ENCODE measurements around the gene NEK11.

GRCh38 chr3:131025539-131025938 is 1.1 kb upstream of the NEK11 start:
- TF ChIP-seq JUN (IDR thresholded peaks at IDR 0.05; ENCODE audit: borderline replicate concordance, insufficient read depth, insufficient read length, low read depth) (no peak), CTCF (IDR thresholded peaks at IDR 0.05; ENCODE audit: extremely low read depth in 1 of 2, insufficient read depth in 1 of 2, low read depth in 1 of 2, low read length in 2 of 2) (no peak), POLR2AphosphoS5 (IDR thresholded peaks at IDR 0.05; ENCODE audit: insufficient read depth, low read depth, low read length) (no peak), FOS (IDR thresholded peaks at IDR 0.05; ENCODE audit: borderline replicate concordance, insufficient read depth, low read length) (no peak), EZH2 (IDR thresholded peaks at IDR 0.05; ENCODE audit: borderline replicate concordance, low read depth, low read length, severe bottlenecking) (no peak)
